CD14-positive monocyte (primary cell): ENCODE measurements around the gene PANK2. TPM values are rescaled to one million over a fixed set of nuclear protein-coding genes. Genes with fewer than 3 reads are reported as not detected.

Experiments used
- DNase-seq, 3 donors: peaks; one replicate each; pipeline ENCODE4 v3.0.0-alpha.2; 2011 to 2022
- H2AFZ ChIP-seq: 2 replicates; pipeline ENCODE4 v1.6.0; 2012; ENCODE audit warnings: mild to moderate bottlenecking, low read depth, low read length, inconsistent platforms; ENCODE audit not compliant: insufficient read depth, poor library complexity, severe bottlenecking
- H3K27ac ChIP-seq, 2 donors: 1 replicate in 1 of 2; 2 replicates in 1 of 2; pipeline ENCODE4 v1.5.1; 2012 to 2013; ENCODE audit warnings: low read length in 2 of 2, control low read depth in 1 of 2, inconsistent platforms in 1 of 2, low read depth in 1 of 2, mild to moderate bottlenecking in 1 of 2
- H3K27me3 ChIP-seq, 2 donors: one replicate each; pipeline versions ENCODE4 v1.6.0 to v1.6.1; 2011 to 2013; ENCODE audit warnings: low read length in 2 of 2; ENCODE audit not compliant: control insufficient read depth in 2 of 2, insufficient read depth in 2 of 2
- H3K36me3 ChIP-seq, 2 donors: replicated peaks in 1 of 2; 1 replicate in 1 of 2; 2 replicates in 1 of 2; pipeline versions ENCODE4 v1.5.1 to v1.6.1; 2012 to 2013; ENCODE audit warnings: low read length in 2 of 2, control low read depth in 1 of 2, inconsistent platforms in 1 of 2, mild to moderate bottlenecking in 1 of 2; ENCODE audit not compliant: insufficient read depth in 2 of 2, control insufficient read depth in 1 of 2
- H3K4me1 ChIP-seq, 2 donors: 1 replicate in 1 of 2; 2 replicates in 1 of 2; pipeline versions ENCODE4 v1.5.1 to v1.6.1; 2012 to 2013; ENCODE audit warnings: low read length in 2 of 2, control low read depth in 1 of 2, inconsistent platforms in 1 of 2, mild to moderate bottlenecking in 1 of 2, moderate library complexity in 1 of 2; ENCODE audit not compliant: insufficient read depth in 2 of 2, control insufficient read depth in 1 of 2
- H3K4me2 ChIP-seq: replicated peaks from 2 replicates; pipeline ENCODE3; 2012; ENCODE audit warnings: low read length, moderate library complexity, mild to moderate bottlenecking; ENCODE audit not compliant: poor library complexity, severe bottlenecking; ENCODE audit errors: extremely low read depth
- H3K4me3 ChIP-seq, 3 experiments: fragments of 200-600 bp in 1 of 3; sonication (generic) in 1 of 3; replicated peaks in 1 of 3; 1 replicate in 2 of 3; 2 replicates in 1 of 3; pipeline ENCODE4 v1.5.1; 2011 to 2013; ENCODE audit warnings: low read length in 3 of 3, mild to moderate bottlenecking in 3 of 3, control low read depth in 2 of 3, low read depth in 2 of 3, inconsistent platforms in 1 of 3, moderate library complexity in 1 of 3
- H3K79me2 ChIP-seq: 2 replicates; pipeline ENCODE4 v1.6.0; 2012; ENCODE audit warnings: mild to moderate bottlenecking, control low read depth, inconsistent platforms, low read length, moderate library complexity; ENCODE audit not compliant: insufficient read depth
- H3K9ac ChIP-seq: 2 replicates; pipeline ENCODE4 v1.6.0; 2017; ENCODE audit warnings: low read length, mild to moderate bottlenecking; ENCODE audit not compliant: insufficient read depth, poor library complexity, severe bottlenecking
- H3K9me3 ChIP-seq, 2 donors: replicated peaks in 1 of 2; 1 replicate in 1 of 2; 2 replicates in 1 of 2; pipeline versions ENCODE4 v1.5.1 to v1.6.1; 2012 to 2013; ENCODE audit warnings: low read length in 2 of 2, control low read depth in 1 of 2; ENCODE audit not compliant: control insufficient read depth in 1 of 2, insufficient read depth in 1 of 2
- H4K20me1 ChIP-seq: 2 replicates; pipeline ENCODE4 v1.6.0; 2012; ENCODE audit warnings: mild to moderate bottlenecking, low read length, control low read depth, moderate library complexity; ENCODE audit not compliant: insufficient read depth
- H3K27ac Mint-ChIP-seq, 7 donors: one replicate each; pipeline ENCODE4 v1.8.0; 2020; ENCODE audit warnings: mild to moderate bottlenecking in 7 of 7, mixed read lengths in 7 of 7, moderate library complexity in 6 of 7, inconsistent platforms in 2 of 7
- H3K27me3 Mint-ChIP-seq, 3 donors: one replicate each; pipeline ENCODE4 v1.8.0; 2021 to 2022; ENCODE audit warnings: low read depth in 3 of 3, mild to moderate bottlenecking in 3 of 3, mixed read lengths in 3 of 3, moderate library complexity in 3 of 3, inconsistent platforms in 1 of 3
- H3K36me3 Mint-ChIP-seq, 2 donors: one replicate each; pipeline ENCODE4 v1.8.0; 2020; ENCODE audit warnings: mixed read lengths in 2 of 2, inconsistent platforms in 1 of 2, mild to moderate bottlenecking in 1 of 2
- H3K4me1 Mint-ChIP-seq: one replicate; pipeline ENCODE4 v1.8.0; 2020; ENCODE audit warnings: mild to moderate bottlenecking, mixed read lengths
- H3K4me3 Mint-ChIP-seq, 2 donors: one replicate each; pipeline ENCODE4 v1.8.0; 2020; ENCODE audit warnings: mild to moderate bottlenecking in 2 of 2, mixed read lengths in 2 of 2, moderate library complexity in 1 of 2
- H3K9me3 Mint-ChIP-seq, 7 donors: one replicate each; pipeline ENCODE4 v1.8.0; 2020 to 2022; ENCODE audit warnings: mixed read lengths in 7 of 7, mild to moderate bottlenecking in 6 of 7, moderate library complexity in 6 of 7, inconsistent platforms in 2 of 7
- CTCF ChIP-seq: fragments of 200-600 bp; IDR thresholded peaks from one replicate; pipeline ENCODE4 v1.8.0; 2022; ENCODE audit warnings: antibody characterized with exemption, mild to moderate bottlenecking
- WGBS: methylation state at CpG from one replicate; pipeline ENCODE4 v1.1.5; 2013; ENCODE audit warnings: missing lambda C conversion rate; ENCODE audit not compliant: insufficient coverage; 5-methylcytosine and 5-hydroxymethylcytosine counted together
- intact Hi-C, 2 donors: fragments of 100-400 bp; cut with micrococcal nuclease; formaldehyde crosslinking; loops; one replicate each; pipeline versions ENCODE4 v1.15.0 to v1.15.1; 2023
- polyA plus RNA-seq, 3 donors: library from polyadenylated mRNA; depleted of rRNA in 1 of 3; unstranded in 2 of 3; stranded (reverse) in 1 of 3; fragments of 300-500 nt in 2 of 3; fragments of >200 nt in 1 of 3; fragmentation: Illumina TruSeq in 2 of 3; gene quantifications; 1 replicate in 2 of 3; 2 replicates in 1 of 3; pipeline ENCODE4 v1.2.3, GENCODE V29; 2012 to 2021

Gene PANK2
- polyA plus RNA-seq, 3 donors = 36.8 to 65.7 (median 48.0) TPM

DNA sequence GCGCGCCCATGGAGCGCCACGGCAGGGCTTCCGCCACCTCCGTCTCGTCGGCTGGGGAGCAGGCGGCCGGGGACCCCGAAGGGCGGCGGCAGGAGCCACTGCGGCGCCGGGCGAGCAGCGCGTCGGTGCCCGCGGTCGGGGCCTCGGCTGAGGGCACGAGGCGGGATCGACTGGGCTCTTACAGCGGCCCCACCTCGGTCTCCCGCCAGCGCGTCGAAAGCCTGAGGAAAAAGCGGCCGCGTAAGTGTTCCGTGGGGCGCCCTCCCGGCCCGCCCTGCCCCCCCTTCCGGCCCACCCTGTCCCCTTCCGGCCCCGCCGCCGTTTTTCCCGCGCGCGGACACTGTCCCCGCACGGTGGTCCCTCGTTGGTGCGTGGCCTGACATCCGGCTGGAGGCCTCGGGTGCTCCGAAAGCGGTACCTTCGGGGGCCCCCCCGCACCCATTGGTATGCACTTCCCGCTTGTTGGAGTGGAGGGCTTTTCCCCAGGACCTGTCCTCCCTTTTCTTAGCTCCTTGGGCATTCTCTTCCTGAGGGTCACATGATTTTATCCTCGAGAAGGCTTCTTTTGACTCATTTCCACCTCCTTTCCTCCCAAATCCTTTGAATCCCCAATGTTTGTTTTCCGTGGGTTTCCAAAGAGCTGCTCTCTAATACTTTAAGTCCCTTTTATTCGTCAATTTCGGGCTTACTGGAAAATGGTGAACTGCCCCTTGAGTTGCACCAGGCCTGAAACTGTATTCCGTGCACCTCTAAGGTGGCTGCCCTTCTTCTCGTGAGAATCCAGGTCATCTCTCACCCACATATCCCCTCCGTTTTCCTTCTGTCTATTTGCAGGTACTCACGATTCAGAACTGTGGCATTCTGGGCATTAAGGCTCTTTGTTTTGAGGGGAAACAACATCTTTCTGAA, 556 bp downstream of the PANK2 start:
- peak overlapping the region; percentile 95 to 97 (median 96) for H3K27ac Mint-ChIP-seq
- TF ChIP-seq CTCF = peak; percentile 28
- Histone ChIP-seq H3K4me1 (peaks cover 52 to 58% of the 10 kb centered on the region in 2 donors), H3K79me2 (peaks cover 98% of the 10 kb centered on the region), H4K20me1 (peaks cover 55% of the 10 kb centered on the region), H3K4me3 (peak overlapping the region; percentile 93 to 96 (median 94)), H3K4me2 (peak overlapping the region; percentile 86), H3K27ac (peak overlapping the region; percentile 69 to 85), H3K9me3 (no peaks in the 10 kb centered on the region), H3K27me3 (no peaks in the 10 kb centered on the region), H3K36me3 (peaks cover 0 to under 1% of the 10 kb centered on the region in 2 donors), H2AFZ (peak overlapping the region; percentile 61), H3K9ac (peak overlapping the region; percentile 91)
- intact Hi-C loops = loop anchor here (5.0 kb wide), 2 partner anchors 38 to 42 kb away; partner anchors contain the start of gene MAVS (in 1 of the 2)
- under 1% methylated on average over 55 of the region's 68 CpGs for WGBS
- H3K36me3 Mint-ChIP-seq = peaks cover 3 to 19% of the 10 kb centered on the region in 2 donors
- peaks cover 58% of the 10 kb centered on the region for H3K4me1 Mint-ChIP-seq
- H3K27me3 Mint-ChIP-seq = peaks cover 0 to 2% (median 1%) of the 10 kb centered on the region in 3 donors
- DNase-seq = peak in 1 of 3 donors; percentile 35
- H3K9me3 Mint-ChIP-seq = no peaks in the 10 kb centered on the region
- H3K4me3 Mint-ChIP-seq = peak overlapping the region; percentile 95 to 98

- no peaks in the 10 kb centered on the region for H3K27me3 ChIP-seq
- Mint-ChIP-seq H3K4me1 (peaks cover 63% of the 10 kb centered on the region), H3K27ac (peak overlapping the region; percentile 95 to 96 (median 95)), H3K4me3 (peak overlapping the region; percentile 95 to 98), H3K36me3 (peaks cover 5 to 17% of the 10 kb centered on the region in 2 donors), H3K27me3 (peaks cover 0 to 2% (median 0%) of the 10 kb centered on the region in 3 donors), H3K9me3 (no peaks in the 10 kb centered on the region)
- peak overlapping the region; percentile 61 for H2AFZ ChIP-seq
- peaks cover 98% of the 10 kb centered on the region for H3K79me2 ChIP-seq
- peaks cover 61% of the 10 kb centered on the region for H4K20me1 ChIP-seq
- peak overlapping the region; percentile 93 to 96 (median 94) for H3K4me3 ChIP-seq
- H3K4me1 ChIP-seq = peaks cover 59 to 64% of the 10 kb centered on the region in 2 donors
- TF ChIP-seq CTCF = no peak
- no CpG with 5 or more reads among the region's 3 CpGs for WGBS
- intact Hi-C loops = loop anchor here (5.0 kb wide), 2 partner anchors 37 to 43 kb away; partner anchors contain the start of gene MAVS (in 1 of the 2)
- peak in 1 of 3 donors; percentile 13 for DNase-seq
- peak overlapping the region; percentile 69 to 85 for H3K27ac ChIP-seq
- no peaks in the 10 kb centered on the region for H3K9me3 ChIP-seq
- peak overlapping the region; percentile 86 for H3K4me2 ChIP-seq
- peak overlapping the region; percentile 91 for H3K9ac ChIP-seq
- H3K36me3 ChIP-seq = peaks cover 0 to 4% of the 10 kb centered on the region in 2 donors
These were observed 1.2 kb downstream of the PANK2 start for GRCh38 chr20:3890398-3890751.
